ENCODE results near the gene CHST3. TPM values are rescaled to one million over a fixed set of nuclear protein-coding genes. Genes with fewer than 3 reads are reported as not detected.

Gene CHST3
- total and polyA plus RNA-seq, 10 of the 15 experiments (the other 5 are each of a cell fraction or from before 2014, with no cell fraction given): 0.03 to 0.50 (median 0.05) TPM; not detected in 2

DNA sequence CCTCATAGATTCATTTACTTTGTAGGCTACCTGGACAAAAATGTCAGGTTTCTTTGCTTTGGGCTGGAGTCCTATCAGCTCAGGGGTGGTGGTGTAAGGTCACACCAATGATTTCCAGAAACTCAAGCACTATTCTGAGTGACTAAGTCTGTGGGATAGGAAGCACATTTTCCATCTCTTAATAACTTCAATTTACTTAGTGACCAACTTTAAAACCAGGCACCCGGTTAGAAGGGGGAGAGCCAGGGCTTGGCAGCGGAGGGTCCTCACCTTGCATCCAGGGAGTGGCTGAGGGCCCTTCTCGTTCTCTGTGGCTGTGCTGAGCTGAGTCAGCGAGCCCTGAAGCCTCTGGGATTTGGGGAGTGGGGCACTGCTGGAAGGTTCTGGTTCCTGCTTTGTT, 6.7 kb downstream of the CHST3 start:
- Histone ChIP-seq H2AFZ (ENCODE audit: control insufficient read depth, low read depth, low read length) (no peak overlapping the region), H3K4me1 (ENCODE audit: control insufficient read depth, insufficient read depth, low read length) (peaks cover 22% of the 10 kb centered on the region), H3K27me3 (replicated peaks in 1 of 2; ENCODE audit: control insufficient read depth in 2 of 2, insufficient read depth in 2 of 2, low read length in 1 of 2) (no peaks in the 10 kb centered on the region; a peak in 1 of 4 replicates), H3K27ac (ENCODE audit: control insufficient read depth, insufficient read depth) (no peak overlapping the region), H3K4me2 (ENCODE audit: control insufficient read depth, insufficient read depth) (no peak overlapping the region), H3K79me2 (ENCODE audit: control insufficient read depth, insufficient read depth, low read length) (no peaks in the 10 kb centered on the region), H3K9me3 (replicated peaks; ENCODE audit: control insufficient read depth, insufficient read depth, low read length) (no peaks in the 10 kb centered on the region), H3K4me3 (no peak overlapping the region), H3K36me3 (ENCODE audit: control insufficient read depth in 2 of 2, insufficient read depth in 2 of 2, low read length in 1 of 2) (no peaks in the 10 kb centered on the region), H3K9ac (ENCODE audit: control insufficient read depth, insufficient read depth, low read length) (no peak overlapping the region), H4K20me1 (ENCODE audit: control insufficient read depth, insufficient read depth) (no peaks in the 10 kb centered on the region)
- intact Hi-C loops (cut with micrococcal nuclease; ENCODE audit: unreplicated experiment) (no loop called here), in situ Hi-C loops (cut with MboI) (no loop called here)
- SMC1A ChIA-PET (ENCODE audit: uncharacterized antibody, unreplicated experiment): interaction anchor here (0.6 kb wide), 1 partner anchor 96 kb away, joined by 4 read pairs; no protein-coding TSS in a partner anchor
- CTCF ChIA-PET: interaction anchor here (0.7 to 1.2 kb wide), 4 partner anchors 11 to 366 kb away, joined by 3 to 10 read pairs (median 4); no protein-coding TSS in a partner anchor
- POLR2A ChIA-PET: no interaction called here
- BruUV-seq (replicated peaks): no TSS peak
- FAIRE-seq: no peak
- TF ChIP-seq, protein P1, sequence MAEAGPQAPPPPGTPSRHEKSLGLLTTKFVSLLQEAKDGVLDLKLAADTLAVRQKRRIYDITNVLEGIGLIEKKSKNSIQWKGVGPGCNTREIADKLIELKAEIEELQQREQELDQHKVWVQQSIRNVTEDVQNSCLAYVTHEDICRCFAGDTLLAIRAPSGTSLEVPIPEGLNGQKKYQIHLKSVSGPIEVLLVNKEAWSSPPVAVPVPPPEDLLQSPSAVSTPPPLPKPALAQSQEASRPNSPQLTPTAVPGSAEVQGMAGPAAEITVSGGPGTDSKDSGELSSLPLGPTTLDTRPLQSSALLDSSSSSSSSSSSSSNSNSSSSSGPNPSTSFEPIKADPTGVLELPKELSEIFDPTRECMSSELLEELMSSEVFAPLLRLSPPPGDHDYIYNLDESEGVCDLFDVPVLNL (IDR thresholded peaks at IDR 0.05; ENCODE audit: low read depth, low read length): no peak
- no peak for ATAC-seq
- no peak for DNase-seq (ENCODE audit: low read depth, low spot score)
- 42% methylated on average over 3 of the region's 4 CpGs for WGBS (ENCODE audit: insufficient coverage, insufficient replicate concordance, low lambda C conversion rate, missing lambda C conversion rate)
- RAD21 ChIA-PET (ENCODE audit: unreplicated experiment): no interaction called here

GRCh38 chr10:71971311-71971731, 7.1 kb downstream of the CHST3 start:
- intact Hi-C loops (cut with micrococcal nuclease; ENCODE audit: unreplicated experiment) (no loop called here), in situ Hi-C loops (cut with MboI) (no loop called here)
- no peaks in the 10 kb centered on the region for H3K9me3 ChIP-seq (replicated peaks; ENCODE audit: control insufficient read depth, insufficient read depth, low read length)
- DNase-seq (ENCODE audit: low read depth, low spot score) (no peak), FAIRE-seq (no peak), ATAC-seq (no peak)
- peaks cover 22% of the 10 kb centered on the region for H3K4me1 ChIP-seq (ENCODE audit: control insufficient read depth, insufficient read depth, low read length)
- H2AFZ ChIP-seq (ENCODE audit: control insufficient read depth, low read depth, low read length): peak overlapping the region; percentile 29; the same call in 1 of the 2 replicates
- H3K9ac ChIP-seq (ENCODE audit: control insufficient read depth, insufficient read depth, low read length): no peak overlapping the region
- no peaks in the 10 kb centered on the region for H3K36me3 ChIP-seq (ENCODE audit: control insufficient read depth in 2 of 2, insufficient read depth in 2 of 2, low read length in 1 of 2)
- no peaks in the 10 kb centered on the region; a peak in 1 of 4 replicates for H3K27me3 ChIP-seq (replicated peaks in 1 of 2; ENCODE audit: control insufficient read depth in 2 of 2, insufficient read depth in 2 of 2, low read length in 1 of 2)
- WGBS (ENCODE audit: insufficient coverage, insufficient replicate concordance, low lambda C conversion rate, missing lambda C conversion rate): 78% methylated on average over 13 of the region's 13 CpGs
- peak overlapping the region; percentile 49 for H3K4me2 ChIP-seq (ENCODE audit: control insufficient read depth, insufficient read depth)
- BruUV-seq (replicated peaks): no TSS peak
- H3K79me2 ChIP-seq (ENCODE audit: control insufficient read depth, insufficient read depth, low read length): no peaks in the 10 kb centered on the region
- TF ChIP-seq, protein P2, sequence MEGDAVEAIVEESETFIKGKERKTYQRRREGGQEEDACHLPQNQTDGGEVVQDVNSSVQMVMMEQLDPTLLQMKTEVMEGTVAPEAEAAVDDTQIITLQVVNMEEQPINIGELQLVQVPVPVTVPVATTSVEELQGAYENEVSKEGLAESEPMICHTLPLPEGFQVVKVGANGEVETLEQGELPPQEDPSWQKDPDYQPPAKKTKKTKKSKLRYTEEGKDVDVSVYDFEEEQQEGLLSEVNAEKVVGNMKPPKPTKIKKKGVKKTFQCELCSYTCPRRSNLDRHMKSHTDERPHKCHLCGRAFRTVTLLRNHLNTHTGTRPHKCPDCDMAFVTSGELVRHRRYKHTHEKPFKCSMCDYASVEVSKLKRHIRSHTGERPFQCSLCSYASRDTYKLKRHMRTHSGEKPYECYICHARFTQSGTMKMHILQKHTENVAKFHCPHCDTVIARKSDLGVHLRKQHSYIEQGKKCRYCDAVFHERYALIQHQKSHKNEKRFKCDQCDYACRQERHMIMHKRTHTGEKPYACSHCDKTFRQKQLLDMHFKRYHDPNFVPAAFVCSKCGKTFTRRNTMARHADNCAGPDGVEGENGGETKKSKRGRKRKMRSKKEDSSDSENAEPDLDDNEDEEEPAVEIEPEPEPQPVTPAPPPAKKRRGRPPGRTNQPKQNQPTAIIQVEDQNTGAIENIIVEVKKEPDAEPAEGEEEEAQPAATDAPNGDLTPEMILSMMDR (IDR thresholded peaks at IDR 0.05 in 2 of 3, conservative IDR thresholded peaks at IDR 0.05 in 1 of 3; ENCODE audit: control insufficient read depth in 2 of 3, extremely low read depth in 1 of 3, insufficient read depth in 1 of 3, low read depth in 3 of 3, low read length in 3 of 3): no peak
- TF ChIP-seq, protein P3, sequence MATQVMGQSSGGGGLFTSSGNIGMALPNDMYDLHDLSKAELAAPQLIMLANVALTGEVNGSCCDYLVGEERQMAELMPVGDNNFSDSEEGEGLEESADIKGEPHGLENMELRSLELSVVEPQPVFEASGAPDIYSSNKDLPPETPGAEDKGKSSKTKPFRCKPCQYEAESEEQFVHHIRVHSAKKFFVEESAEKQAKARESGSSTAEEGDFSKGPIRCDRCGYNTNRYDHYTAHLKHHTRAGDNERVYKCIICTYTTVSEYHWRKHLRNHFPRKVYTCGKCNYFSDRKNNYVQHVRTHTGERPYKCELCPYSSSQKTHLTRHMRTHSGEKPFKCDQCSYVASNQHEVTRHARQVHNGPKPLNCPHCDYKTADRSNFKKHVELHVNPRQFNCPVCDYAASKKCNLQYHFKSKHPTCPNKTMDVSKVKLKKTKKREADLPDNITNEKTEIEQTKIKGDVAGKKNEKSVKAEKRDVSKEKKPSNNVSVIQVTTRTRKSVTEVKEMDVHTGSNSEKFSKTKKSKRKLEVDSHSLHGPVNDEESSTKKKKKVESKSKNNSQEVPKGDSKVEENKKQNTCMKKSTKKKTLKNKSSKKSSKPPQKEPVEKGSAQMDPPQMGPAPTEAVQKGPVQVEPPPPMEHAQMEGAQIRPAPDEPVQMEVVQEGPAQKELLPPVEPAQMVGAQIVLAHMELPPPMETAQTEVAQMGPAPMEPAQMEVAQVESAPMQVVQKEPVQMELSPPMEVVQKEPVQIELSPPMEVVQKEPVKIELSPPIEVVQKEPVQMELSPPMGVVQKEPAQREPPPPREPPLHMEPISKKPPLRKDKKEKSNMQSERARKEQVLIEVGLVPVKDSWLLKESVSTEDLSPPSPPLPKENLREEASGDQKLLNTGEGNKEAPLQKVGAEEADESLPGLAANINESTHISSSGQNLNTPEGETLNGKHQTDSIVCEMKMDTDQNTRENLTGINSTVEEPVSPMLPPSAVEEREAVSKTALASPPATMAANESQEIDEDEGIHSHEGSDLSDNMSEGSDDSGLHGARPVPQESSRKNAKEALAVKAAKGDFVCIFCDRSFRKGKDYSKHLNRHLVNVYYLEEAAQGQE (IDR thresholded peaks at IDR 0.05; ENCODE audit: low read depth, low read length): no peak
- TF ChIP-seq CHD2 (IDR thresholded peaks at IDR 0.05; ENCODE audit: borderline replicate concordance, low read depth, low read length) (no peak), RELA (IDR thresholded peaks at IDR 0.05; ENCODE audit: borderline replicate concordance, partially characterized antibody) (no peak), MEF2B (IDR thresholded peaks at IDR 0.05; ENCODE audit: partially characterized antibody, poor library complexity, severe bottlenecking) (no peak), MXI1 (IDR thresholded peaks at IDR 0.05; ENCODE audit: low read depth, low read length) (no peak), RB1 (IDR thresholded peaks at IDR 0.05; ENCODE audit: borderline replicate concordance) (no peak), NRF1 (conservative IDR thresholded peaks at IDR 0.05; ENCODE audit: low read depth, low read length) (no peak), MTA3 (IDR thresholded peaks at IDR 0.05; ENCODE audit: borderline replicate concordance, low read length) (no peak)
- POLR2A ChIA-PET: no interaction called here
- SMC1A ChIA-PET (ENCODE audit: uncharacterized antibody, unreplicated experiment): interaction anchor here (0.6 to 1.4 kb wide), 3 partner anchors 12 to 95 kb away, joined by 3 to 4 read pairs (median 4); no protein-coding TSS in a partner anchor
- no peak overlapping the region for H3K27ac ChIP-seq (ENCODE audit: control insufficient read depth, insufficient read depth)
- RAD21 ChIA-PET (ENCODE audit: unreplicated experiment): interaction anchor here (1.0 kb wide), 1 partner anchor 14 kb away, joined by 6 read pairs; no protein-coding TSS in a partner anchor
- CTCF ChIA-PET: interaction anchor here (1.2 kb wide), 2 partner anchors 77 to 366 kb away, joined by 3 to 4 read pairs; no protein-coding TSS in a partner anchor
- H4K20me1 ChIP-seq (ENCODE audit: control insufficient read depth, insufficient read depth): no peaks in the 10 kb centered on the region
- no peak overlapping the region for H3K4me3 ChIP-seq

All from GM12878 (cell line).